Heart left ventricle (tissue), 13 donors: ENCODE measurements around the gene ALG1L2.
"Not testable (repeated sequence)": the region's sequence is repeated elsewhere in the genome, so short reads cannot be mapped to it uniquely, and the experiment has no call there.

Experiments
- POLR2A ChIP-seq, 2 donors: fragments of 450-650 bp; IDR thresholded peaks; one replicate each; pipeline ENCODE4 v1.6.1; 2017; ENCODE audit warnings: antibody characterized with exemption in 2 of 2, mild to moderate bottlenecking in 2 of 2, moderate library complexity in 2 of 2
- TF ChIP-seq, protein P1 (sequence below), 12 donors: fragments of 200-600 bp; sonication (generic) in 4 of 12; IDR thresholded peaks; one replicate each; pipeline versions ENCODE4 v1.5.0 to v1.8.0; 2018 to 2022; ENCODE audit warnings: antibody characterized with exemption in 12 of 12, mild to moderate bottlenecking in 5 of 12
- donor health status: ischemic (EF 13 %, LVEDD 7.1; RV severe dilation, severe dysfunction).
- donor health status: DM: no; HTN: yes; CAD: no.
- donor health status: DM: no; HTN: no; CAD: no.
- donor health status: ischemic (EF 25% LVEDD 6.9; RV normal size, moderate dysfunction).
- donor health status: ischemic (EF 25% LVEDD 5.7; RV mildly dilated, moderate dysfunction).
- donor health status: ischemic (EF 35%, LVEDD 5.7; RV mildly dilated, moderate dysfunction).
- donor health status: nonischemic (EF 11% LVEDD 7.7; RV severe dilation, severe dysfunction).
- donor health status: DM: yes; HTN: yes; CAD: no.
- donor health status: PGD.
- donor health status: ischemic (EF 29% LVEDD 5.4; RV normal size, mild dysfunction).
- donor health status: nonischemic (EF 23%, LVEDD 6.1; RV moderate dilation, normal function).

DNA sequence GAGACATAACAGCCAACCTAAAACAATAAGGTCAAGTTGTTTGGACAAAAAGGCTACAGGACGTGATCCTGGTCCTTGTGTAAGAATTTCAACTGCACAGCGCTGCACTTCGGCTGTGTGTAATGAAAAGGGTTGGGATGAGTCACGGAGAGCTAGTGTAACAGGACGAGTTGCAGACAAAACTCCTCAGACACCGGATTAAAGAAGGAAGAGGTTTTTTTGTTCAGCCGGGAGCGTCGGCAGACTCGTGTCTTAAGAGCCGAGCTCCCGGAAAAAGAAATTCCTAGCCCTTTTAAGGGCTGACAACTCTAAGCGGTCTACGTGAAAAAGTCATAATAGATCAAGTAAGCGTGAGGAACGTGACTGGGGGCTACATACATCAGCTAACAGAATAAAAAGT, 59.1 kb downstream of the ALG1L2 start:
- TF ChIP-seq, protein P1, sequence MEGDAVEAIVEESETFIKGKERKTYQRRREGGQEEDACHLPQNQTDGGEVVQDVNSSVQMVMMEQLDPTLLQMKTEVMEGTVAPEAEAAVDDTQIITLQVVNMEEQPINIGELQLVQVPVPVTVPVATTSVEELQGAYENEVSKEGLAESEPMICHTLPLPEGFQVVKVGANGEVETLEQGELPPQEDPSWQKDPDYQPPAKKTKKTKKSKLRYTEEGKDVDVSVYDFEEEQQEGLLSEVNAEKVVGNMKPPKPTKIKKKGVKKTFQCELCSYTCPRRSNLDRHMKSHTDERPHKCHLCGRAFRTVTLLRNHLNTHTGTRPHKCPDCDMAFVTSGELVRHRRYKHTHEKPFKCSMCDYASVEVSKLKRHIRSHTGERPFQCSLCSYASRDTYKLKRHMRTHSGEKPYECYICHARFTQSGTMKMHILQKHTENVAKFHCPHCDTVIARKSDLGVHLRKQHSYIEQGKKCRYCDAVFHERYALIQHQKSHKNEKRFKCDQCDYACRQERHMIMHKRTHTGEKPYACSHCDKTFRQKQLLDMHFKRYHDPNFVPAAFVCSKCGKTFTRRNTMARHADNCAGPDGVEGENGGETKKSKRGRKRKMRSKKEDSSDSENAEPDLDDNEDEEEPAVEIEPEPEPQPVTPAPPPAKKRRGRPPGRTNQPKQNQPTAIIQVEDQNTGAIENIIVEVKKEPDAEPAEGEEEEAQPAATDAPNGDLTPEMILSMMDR (IDR thresholded peaks at IDR 0.05), result not testable (repeated sequence)
- TF ChIP-seq POLR2A (IDR thresholded peaks at IDR 0.05), result not testable (repeated sequence)
